Body of pancreas (tissue), 4 donors: ENCODE data around the gene KANSL1L. TPM values are rescaled to one million over a fixed set of nuclear protein-coding genes. Genes with fewer than 3 reads are reported as not detected.

Experiments
- ATAC-seq: fragments of 150-250 bp; one replicate; pipeline ENCODE4 v1.9.1; 2016
- DNase-seq, 4 donors: peaks; one replicate each; pipeline ENCODE4 v3.0.0-alpha.2; 2019
- H3K27ac ChIP-seq, 4 donors: fragments of 200-600 bp; sonication (generic); 1 replicate in 3 of 4; 2 replicates in 1 of 4; pipeline versions ENCODE4 v1.5.1 to v1.6.1; 2016 to 2019; ENCODE audit warnings: mild to moderate bottlenecking in 1 of 4, mixed read lengths in 1 of 4, moderate library complexity in 1 of 4
- H3K27me3 ChIP-seq, 2 donors: fragments of 200-600 bp; sonication (generic); one replicate each; pipeline ENCODE4 v1.6.0; 2016; ENCODE audit warnings: mild to moderate bottlenecking in 1 of 2
- H3K36me3 ChIP-seq, 2 donors: fragments of 200-600 bp; sonication (generic); replicated peaks in 1 of 2; 2 replicates each; pipeline ENCODE4 v1.5.1; 2016; ENCODE audit warnings: low read depth in 2 of 2; ENCODE audit not compliant: insufficient read depth in 1 of 2
- H3K4me1 ChIP-seq: fragments of 200-600 bp; sonication (generic); one replicate; pipeline ENCODE4 v1.6.0; 2016
- H3K4me3 ChIP-seq, 2 donors: fragments of 200-600 bp; sonication (generic); 1 replicate in 1 of 2; 2 replicates in 1 of 2; pipeline ENCODE4 v1.5.1; 2016 to 2019
- H3K9me3 ChIP-seq, 3 donors: fragments of 200-600 bp; sonication (generic); 1 replicate in 2 of 3; 2 replicates in 1 of 3; pipeline ENCODE4 v1.5.1; 2016
- POLR2A ChIP-seq, 3 donors: fragments of 450-650 bp; IDR thresholded peaks; one replicate each; pipeline ENCODE4 v1.6.1; 2016; ENCODE audit warnings: antibody characterized with exemption in 3 of 3, mild to moderate bottlenecking in 2 of 3
- whole genome bisulfite sequencing, 2 donors: methylation state at CpG; one replicate each; pipeline ENCODE4 v1.1.5; 2017; 5-methylcytosine and 5-hydroxymethylcytosine counted together
- intact Hi-C: fragments of 100-400 bp; cut with DNase I; formaldehyde crosslinking; loops from one replicate; pipeline ENCODE4 v1.15.1; 2023
- total RNA-seq, 2 donors: library from RNA; depleted of rRNA; stranded (reverse); fragments of >200 nt; gene quantifications; one replicate each; pipeline ENCODE4 v1.1.0, GENCODE V29; 2016
- TF ChIP-seq, protein P1 (sequence below), 7 experiments: fragments of 450-650 bp in 4 of 7; fragments of 200-600 bp in 3 of 7; sonication (generic) in 3 of 7; IDR thresholded peaks; one replicate each; pipeline ENCODE4 v1.5.1; 2016 to 2019; ENCODE audit warnings: antibody characterized with exemption in 7 of 7

KANSL1L gene
- total RNA-seq, 2 donors from 2014 or later: 26.5 to 94.9 TPM

DNA sequence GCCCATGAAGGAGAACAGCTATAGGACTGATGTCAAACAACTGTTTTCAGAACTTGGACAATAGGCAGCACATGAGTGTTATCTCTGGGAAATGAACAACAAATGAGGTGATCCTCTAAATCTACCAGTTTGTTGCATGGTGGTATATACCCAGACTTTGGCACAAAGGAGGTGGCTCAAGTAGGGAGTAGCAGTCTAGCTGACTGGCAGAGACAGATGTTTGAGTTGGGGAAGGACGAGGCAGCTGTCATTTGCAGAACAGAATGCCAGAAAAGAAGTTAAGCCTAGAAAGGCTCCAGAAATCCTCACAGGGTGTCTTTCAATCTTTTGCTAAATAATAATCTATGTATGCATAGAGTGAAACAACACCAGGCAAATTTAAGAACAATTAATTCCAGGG, 121.4 kb downstream of the KANSL1L start:
- Histone ChIP-seq H3K27ac (no peak overlapping the region), H3K27me3 (no peaks in the 10 kb centered on the region), H3K36me3 (no peaks in the 10 kb centered on the region), H3K4me1 (no peaks in the 10 kb centered on the region), H3K9me3 (peaks cover 0 to 5% (median 0%) of the 10 kb centered on the region in 3 donors), H3K4me3 (no peak overlapping the region)
- intact Hi-C loops: no loop called here
- no peak for DNase-seq
- 75 to 90% methylated on average over 1 of the region's 1 CpG for WGBS, 2 donors
- no peak for ATAC-seq
- TF ChIP-seq, protein P1, sequence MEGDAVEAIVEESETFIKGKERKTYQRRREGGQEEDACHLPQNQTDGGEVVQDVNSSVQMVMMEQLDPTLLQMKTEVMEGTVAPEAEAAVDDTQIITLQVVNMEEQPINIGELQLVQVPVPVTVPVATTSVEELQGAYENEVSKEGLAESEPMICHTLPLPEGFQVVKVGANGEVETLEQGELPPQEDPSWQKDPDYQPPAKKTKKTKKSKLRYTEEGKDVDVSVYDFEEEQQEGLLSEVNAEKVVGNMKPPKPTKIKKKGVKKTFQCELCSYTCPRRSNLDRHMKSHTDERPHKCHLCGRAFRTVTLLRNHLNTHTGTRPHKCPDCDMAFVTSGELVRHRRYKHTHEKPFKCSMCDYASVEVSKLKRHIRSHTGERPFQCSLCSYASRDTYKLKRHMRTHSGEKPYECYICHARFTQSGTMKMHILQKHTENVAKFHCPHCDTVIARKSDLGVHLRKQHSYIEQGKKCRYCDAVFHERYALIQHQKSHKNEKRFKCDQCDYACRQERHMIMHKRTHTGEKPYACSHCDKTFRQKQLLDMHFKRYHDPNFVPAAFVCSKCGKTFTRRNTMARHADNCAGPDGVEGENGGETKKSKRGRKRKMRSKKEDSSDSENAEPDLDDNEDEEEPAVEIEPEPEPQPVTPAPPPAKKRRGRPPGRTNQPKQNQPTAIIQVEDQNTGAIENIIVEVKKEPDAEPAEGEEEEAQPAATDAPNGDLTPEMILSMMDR (IDR thresholded peaks at IDR 0.05): no peak
- no peak for TF ChIP-seq POLR2A (IDR thresholded peaks at IDR 0.05)

- WGBS, 2 donors: 95 to 97% methylated on average over 2 of the region's 2 CpGs
These were observed 124.2 kb downstream of the KANSL1L start for GRCh38 chr2:210046851-210047500.

DNA sequence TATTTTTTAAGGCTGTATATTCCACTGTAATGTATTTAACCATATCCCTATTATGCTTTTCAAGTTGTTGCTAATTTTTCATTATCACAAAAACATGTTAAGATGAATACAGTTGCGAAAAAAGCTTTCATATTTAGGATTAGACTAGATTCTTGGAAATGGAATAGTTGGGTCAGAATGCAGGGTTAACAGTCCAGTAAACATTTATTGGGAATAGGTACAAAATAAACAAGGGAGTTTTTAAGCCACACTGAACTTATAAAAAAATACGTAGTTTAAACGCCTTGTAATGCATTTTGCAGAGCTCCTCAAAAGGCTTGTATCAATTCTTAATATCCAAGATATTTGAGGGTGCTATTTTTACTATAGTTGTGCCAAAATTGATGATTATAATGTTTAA, 133.1 kb downstream of the KANSL1L start:
- no peaks in the 10 kb centered on the region for H3K4me1 ChIP-seq
- TF ChIP-seq POLR2A (IDR thresholded peaks at IDR 0.05): no peak
- TF ChIP-seq, protein P1 (IDR thresholded peaks at IDR 0.05): no peak
- H3K36me3 ChIP-seq: peaks cover under 1 to 2% of the 10 kb centered on the region in 2 donors
- no peaks in the 10 kb centered on the region for H3K27me3 ChIP-seq
- H3K4me3 ChIP-seq: no peak overlapping the region
- no peak overlapping the region for H3K27ac ChIP-seq
- 62 to 65% methylated on average over 3 of the region's 3 CpGs for WGBS, 2 donors
- intact Hi-C loops: no loop called here
- ATAC-seq (no peak), DNase-seq (no peak)
- H3K9me3 ChIP-seq: no peaks in the 10 kb centered on the region

More at GRCh38 chr2:210046851-210047500, 124.2 kb downstream of the KANSL1L start:
- no peak for TF ChIP-seq POLR2A (IDR thresholded peaks at IDR 0.05)
- TF ChIP-seq, protein P1 (IDR thresholded peaks at IDR 0.05): no peak
- Histone ChIP-seq H3K9me3 (no peaks in the 10 kb centered on the region), H3K4me3 (no peak overlapping the region), H3K36me3 (peaks cover 4 to 9% of the 10 kb centered on the region in 2 donors), H3K27me3 (no peaks in the 10 kb centered on the region), H3K27ac (no peak overlapping the region), H3K4me1 (no peaks in the 10 kb centered on the region)
- intact Hi-C loops: no loop called here
- ATAC-seq (no peak), DNase-seq (no peak)

GRCh38 chr2:210035679-210036078, 135.5 kb downstream of the KANSL1L start:
- Histone ChIP-seq H3K27ac (no peak overlapping the region), H3K4me1 (no peaks in the 10 kb centered on the region), H3K27me3 (no peaks in the 10 kb centered on the region), H3K9me3 (no peaks in the 10 kb centered on the region), H3K4me3 (no peak overlapping the region), H3K36me3 (no peaks in the 10 kb centered on the region)
- DNase-seq: no peak
- TF ChIP-seq, protein P1 (IDR thresholded peaks at IDR 0.05): no peak
- no peak for TF ChIP-seq POLR2A (IDR thresholded peaks at IDR 0.05)
- 83 to 96% methylated on average over 4 of the region's 4 CpGs for WGBS, 2 donors
- no peak for ATAC-seq
- intact Hi-C loops: no loop called here

DNA sequence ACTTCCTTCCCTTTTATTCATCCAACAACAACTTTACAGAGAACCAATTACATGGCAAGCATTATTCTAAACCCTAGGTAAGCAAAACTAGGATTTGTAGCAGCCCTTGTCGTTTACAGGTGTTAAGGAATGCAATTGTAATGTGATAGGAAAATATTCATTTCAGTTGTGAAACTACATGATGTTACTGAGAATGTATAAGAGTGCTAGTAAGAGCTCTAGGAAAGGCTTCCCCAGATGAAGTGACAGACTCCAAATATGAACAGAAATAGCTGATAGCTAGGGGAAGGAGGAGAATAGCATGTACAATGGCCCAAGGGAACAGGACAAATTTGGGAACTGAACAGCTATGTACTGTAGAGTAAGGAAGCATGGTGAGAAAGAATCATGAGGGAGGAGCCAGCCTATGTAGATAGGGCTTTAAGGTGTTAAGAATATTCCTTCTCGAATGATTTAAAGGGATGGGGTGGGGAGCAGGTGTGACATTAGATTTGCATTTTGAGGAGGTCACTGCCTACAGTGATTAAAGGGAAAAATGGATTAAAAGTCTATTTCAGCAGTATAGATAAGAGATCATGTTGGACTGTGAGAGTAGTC, 137.0 kb downstream of the KANSL1L start:
- DNase-seq (no peak), ATAC-seq (no peak)
- TF ChIP-seq POLR2A (IDR thresholded peaks at IDR 0.05): no peak
- TF ChIP-seq, protein P1 (IDR thresholded peaks at IDR 0.05): no peak
- Histone ChIP-seq H3K27me3 (no peaks in the 10 kb centered on the region), H3K36me3 (no peaks in the 10 kb centered on the region), H3K4me3 (no peak overlapping the region), H3K9me3 (no peaks in the 10 kb centered on the region), H3K4me1 (no peaks in the 10 kb centered on the region), H3K27ac (no peak overlapping the region)
- WGBS, 2 donors: 53 to 68% methylated on average over 2 of the region's 2 CpGs
- intact Hi-C loops: no loop called here
